WERI-Rb-1 (cell line): ENCODE measurements around the gene SLC22A23.

Experiments
- DNase-seq: peaks from one replicate; pipeline ENCODE4 v3.0.0-alpha.2; 2020
- H3K27ac ChIP-seq: fragments of 250-450 bp; sonication (Bioruptor Pico); 2 replicates; pipeline ENCODE4 v1.5.1; 2020; ENCODE audit warnings: mild to moderate bottlenecking, moderate library complexity
- H3K27me3 ChIP-seq: fragments of 250-450 bp; sonication (Bioruptor Pico); 2 replicates; pipeline ENCODE4 v1.5.1; 2021; ENCODE audit warnings: mild to moderate bottlenecking, low read depth, moderate library complexity; ENCODE audit not compliant: insufficient read depth, severe bottlenecking
- H3K36me3 ChIP-seq: fragments of 250-450 bp; sonication (Bioruptor Pico); 2 replicates; pipeline ENCODE4 v1.5.1; 2020; ENCODE audit warnings: mild to moderate bottlenecking, moderate library complexity
- H3K4me3 ChIP-seq: 2 replicates; pipeline ENCODE4 v1.5.1; 2011; ENCODE audit warnings: low read depth, mild to moderate bottlenecking, control low read depth, low read length
- H3K9me3 ChIP-seq: fragments of 250-450 bp; sonication (Bioruptor Pico); 2 replicates; pipeline ENCODE4 v1.5.1; 2021; ENCODE audit warnings: mild to moderate bottlenecking, moderate library complexity; ENCODE audit not compliant: severe bottlenecking
- TF ChIP-seq, protein P1 (sequence below): IDR thresholded peaks from 2 replicates; pipeline ENCODE4 v1.5.1; 2011; ENCODE audit warnings: low read depth, mild to moderate bottlenecking, control low read depth, inconsistent platforms, low read length

The SLC22A23 gene

DNA sequence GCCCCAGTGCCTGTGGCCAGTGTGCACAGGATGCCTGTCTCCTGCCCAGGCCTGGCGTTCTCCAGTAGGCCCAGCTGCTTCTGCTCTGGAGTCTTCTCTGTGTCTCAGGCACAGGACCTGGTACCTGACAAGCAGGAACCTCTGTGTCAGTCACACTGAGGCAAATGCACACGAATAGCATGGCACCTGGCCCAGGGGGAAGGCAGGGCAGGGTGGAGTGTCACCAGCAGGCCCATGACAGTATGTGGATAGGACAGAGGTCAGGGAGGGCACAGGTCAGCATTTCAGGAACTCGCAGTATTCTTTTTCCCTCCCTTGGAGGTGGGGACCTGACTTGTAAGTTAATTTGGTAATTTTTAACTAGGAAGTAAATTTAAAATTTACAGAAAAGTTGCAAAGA lies 192.5 kb downstream of the SLC22A23 start:
- H3K27me3 ChIP-seq, result no peaks in the 10 kb centered on the region
- H3K36me3 ChIP-seq, result peaks cover 37% of the 10 kb centered on the region
- no peak overlapping the region for H3K4me3 ChIP-seq
- TF ChIP-seq, protein P1, sequence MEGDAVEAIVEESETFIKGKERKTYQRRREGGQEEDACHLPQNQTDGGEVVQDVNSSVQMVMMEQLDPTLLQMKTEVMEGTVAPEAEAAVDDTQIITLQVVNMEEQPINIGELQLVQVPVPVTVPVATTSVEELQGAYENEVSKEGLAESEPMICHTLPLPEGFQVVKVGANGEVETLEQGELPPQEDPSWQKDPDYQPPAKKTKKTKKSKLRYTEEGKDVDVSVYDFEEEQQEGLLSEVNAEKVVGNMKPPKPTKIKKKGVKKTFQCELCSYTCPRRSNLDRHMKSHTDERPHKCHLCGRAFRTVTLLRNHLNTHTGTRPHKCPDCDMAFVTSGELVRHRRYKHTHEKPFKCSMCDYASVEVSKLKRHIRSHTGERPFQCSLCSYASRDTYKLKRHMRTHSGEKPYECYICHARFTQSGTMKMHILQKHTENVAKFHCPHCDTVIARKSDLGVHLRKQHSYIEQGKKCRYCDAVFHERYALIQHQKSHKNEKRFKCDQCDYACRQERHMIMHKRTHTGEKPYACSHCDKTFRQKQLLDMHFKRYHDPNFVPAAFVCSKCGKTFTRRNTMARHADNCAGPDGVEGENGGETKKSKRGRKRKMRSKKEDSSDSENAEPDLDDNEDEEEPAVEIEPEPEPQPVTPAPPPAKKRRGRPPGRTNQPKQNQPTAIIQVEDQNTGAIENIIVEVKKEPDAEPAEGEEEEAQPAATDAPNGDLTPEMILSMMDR, result no peak
- no peak overlapping the region for H3K27ac ChIP-seq
- no peaks in the 10 kb centered on the region for H3K9me3 ChIP-seq
- no peak for DNase-seq

DNA sequence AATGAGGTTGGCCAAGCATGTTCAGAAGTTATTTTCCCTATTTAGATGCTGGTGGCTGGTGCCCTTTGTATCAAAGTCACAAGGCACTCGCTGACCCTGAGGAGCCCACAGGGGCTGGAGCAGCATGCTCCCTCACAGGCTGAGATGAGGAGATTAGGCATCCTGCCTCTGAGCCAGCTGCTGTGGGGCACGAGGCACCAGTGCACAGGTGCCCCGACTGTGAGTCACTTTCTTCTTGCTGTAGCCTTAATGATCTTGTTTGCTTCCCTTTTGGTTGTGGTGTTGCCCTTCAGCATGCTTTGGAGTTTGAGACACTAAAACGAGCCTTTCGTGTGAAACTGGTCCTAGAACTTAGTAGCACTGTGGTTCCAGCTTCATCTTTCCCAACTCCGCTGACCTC lies 193.8 kb downstream of the SLC22A23 start:
- TF ChIP-seq, protein P1, result no peak
- no peak overlapping the region for H3K4me3 ChIP-seq
- H3K36me3 ChIP-seq, result peaks cover 30% of the 10 kb centered on the region
- DNase-seq, result no peak
- H3K27me3 ChIP-seq, result peaks cover 3% of the 10 kb centered on the region
- H3K27ac ChIP-seq, result no peak overlapping the region
- H3K9me3 ChIP-seq, result no peaks in the 10 kb centered on the region

DNA sequence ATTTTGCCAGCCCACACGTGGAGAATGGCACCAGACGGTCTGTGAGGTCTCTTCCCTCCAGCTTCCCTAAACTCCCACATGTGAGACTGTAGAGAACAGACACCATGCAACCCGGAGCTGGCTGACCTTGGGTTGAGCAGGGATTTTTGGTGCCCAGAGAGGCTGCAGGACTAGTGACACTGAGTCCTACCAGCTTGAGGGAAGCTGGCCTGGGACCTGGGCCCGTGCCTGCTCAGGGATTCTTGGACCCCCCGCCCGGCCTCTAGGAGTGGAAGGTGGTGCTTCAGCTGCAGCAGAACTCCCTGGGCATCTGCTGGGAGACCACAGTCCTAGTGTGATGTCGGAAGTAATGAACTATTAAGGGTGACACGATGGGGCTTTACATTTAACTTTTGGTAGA lies 194.9 kb downstream of the SLC22A23 start:
- Histone ChIP-seq H3K27me3 (peaks cover 12% of the 10 kb centered on the region), H3K36me3 (peaks cover 27% of the 10 kb centered on the region), H3K4me3 (no peak overlapping the region), H3K9me3 (no peaks in the 10 kb centered on the region), H3K27ac (no peak overlapping the region)
- TF ChIP-seq, protein P1, result no peak
- no peak for DNase-seq

DNA sequence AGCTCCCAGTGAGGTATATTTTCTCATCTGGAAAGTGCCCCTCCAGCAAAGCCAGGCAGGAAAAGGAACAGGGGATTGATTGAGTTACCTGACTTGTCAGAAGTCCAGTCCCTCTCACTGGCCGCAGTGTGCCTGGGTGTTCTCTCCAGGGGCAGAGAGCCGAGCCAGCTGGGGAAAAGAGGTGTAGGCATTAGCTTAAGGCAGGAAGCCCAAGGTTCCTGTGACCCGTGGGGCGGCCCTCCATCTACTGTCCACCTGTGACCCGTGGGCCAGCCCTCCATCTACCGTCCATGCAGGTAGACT lies 195.4 kb downstream of the SLC22A23 start:
- Histone ChIP-seq H3K36me3 (peaks cover 27% of the 10 kb centered on the region), H3K27me3 (peaks cover 12% of the 10 kb centered on the region), H3K4me3 (no peak overlapping the region), H3K9me3 (no peaks in the 10 kb centered on the region), H3K27ac (no peak overlapping the region)
- no peak for DNase-seq
- TF ChIP-seq, protein P1, result no peak

DNA sequence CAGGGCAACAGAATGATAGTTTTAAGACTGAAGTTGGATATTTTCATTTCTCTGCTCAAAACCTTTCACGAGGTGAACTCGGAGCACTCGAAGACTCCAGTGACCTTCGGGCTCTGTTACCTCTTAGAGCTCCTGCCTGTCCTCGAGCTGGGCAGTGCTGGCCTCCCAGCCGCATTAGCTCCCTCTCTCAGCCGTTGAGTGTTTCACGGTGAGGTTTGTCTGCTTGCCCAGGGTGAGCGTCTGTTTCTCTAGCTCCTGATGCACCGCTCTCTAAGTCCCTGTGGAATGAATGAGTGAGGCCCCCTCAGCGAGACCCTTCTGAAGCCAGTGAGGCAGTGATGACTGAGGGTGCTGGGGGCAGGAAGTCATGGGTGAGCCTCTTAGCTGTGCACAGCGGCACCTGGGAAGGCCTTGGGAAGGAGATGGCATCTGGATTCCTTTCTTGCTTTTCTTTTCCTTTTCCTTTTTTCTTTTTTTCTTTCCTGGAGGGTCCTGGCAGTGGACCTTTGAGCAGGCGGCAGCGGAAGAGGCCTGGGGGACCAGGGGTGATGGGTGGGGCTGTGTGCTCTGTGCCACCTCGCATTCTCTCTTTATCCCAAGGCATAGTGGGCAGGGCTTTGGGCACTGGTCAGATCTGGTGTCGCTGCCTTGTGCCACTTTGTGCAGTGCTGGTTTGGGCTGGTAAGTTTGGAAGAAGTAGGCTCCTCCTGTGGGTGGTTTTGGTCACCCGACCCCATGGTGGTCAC lies 195.9 kb downstream of the SLC22A23 start:
- Histone ChIP-seq H3K27ac (no peak overlapping the region), H3K4me3 (no peak overlapping the region), H3K36me3 (peaks cover 27% of the 10 kb centered on the region), H3K27me3 (peaks cover 12% of the 10 kb centered on the region), H3K9me3 (no peaks in the 10 kb centered on the region)
- no peak for DNase-seq
- TF ChIP-seq, protein P1, result no peak

DNA sequence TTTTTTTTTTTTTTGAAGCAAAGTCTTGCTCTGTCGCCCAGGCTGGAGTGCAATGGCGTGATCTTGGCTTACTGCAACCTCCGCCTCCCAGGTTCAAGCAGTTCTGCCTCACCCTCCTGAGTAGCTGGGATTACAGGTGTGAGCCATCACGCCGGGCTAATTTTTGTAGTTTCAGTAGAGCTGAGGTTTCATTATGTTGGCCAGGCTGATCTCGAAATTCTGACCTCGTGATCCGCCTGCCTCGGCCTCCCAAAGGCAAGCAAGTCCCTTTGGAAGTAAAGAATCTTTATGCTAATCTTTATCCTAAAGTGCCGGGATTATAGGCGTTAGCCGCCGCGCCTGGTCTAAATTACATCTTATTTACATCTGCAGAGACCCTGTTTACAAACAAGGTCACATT lies 196.6 kb downstream of the SLC22A23 start:
- Histone ChIP-seq H3K27me3 (peaks cover 12% of the 10 kb centered on the region), H3K9me3 (no peaks in the 10 kb centered on the region), H3K4me3 (no peak overlapping the region), H3K27ac (no peak overlapping the region), H3K36me3 (peaks cover 25% of the 10 kb centered on the region)
- TF ChIP-seq, protein P1, result no peak
- DNase-seq, result no peak
